Endothelial cell (in vitro differentiated cells): Measurements from ENCODE around the gene RBPMS2. TPM values are rescaled to one million over a fixed set of nuclear protein-coding genes. Genes with fewer than 3 reads are reported as not detected.
"Not testable (repeated sequence)": the region's sequence is repeated elsewhere in the genome, so short reads cannot be mapped to it uniquely, and the experiment has no call there.

Experiments used
- DNase-seq: peaks from one replicate; pipeline ENCODE4 v3.0.0; 2021; ENCODE audit warnings: low spot score
- H3K27ac Mint-ChIP-seq: one replicate; pipeline ENCODE4 v1.8.0; 2021; ENCODE audit warnings: mixed read lengths, inconsistent platforms; ENCODE audit not compliant: unreplicated experiment
- H3K27me3 Mint-ChIP-seq: one replicate; pipeline ENCODE4 v1.8.0; 2021; ENCODE audit warnings: mild to moderate bottlenecking, moderate library complexity, mixed read lengths, inconsistent platforms; ENCODE audit not compliant: unreplicated experiment
- H3K36me3 Mint-ChIP-seq: one replicate; pipeline ENCODE4 v1.8.0; 2021; ENCODE audit warnings: mild to moderate bottlenecking, low read depth, mixed read lengths, inconsistent platforms; ENCODE audit not compliant: unreplicated experiment
- H3K4me1 Mint-ChIP-seq: one replicate; pipeline ENCODE4 v1.8.0; 2021; ENCODE audit warnings: mild to moderate bottlenecking, mixed read lengths, inconsistent platforms; ENCODE audit not compliant: unreplicated experiment
- H3K4me3 Mint-ChIP-seq: one replicate; pipeline ENCODE4 v1.8.0; 2021; ENCODE audit warnings: mild to moderate bottlenecking, mixed read lengths, inconsistent platforms; ENCODE audit not compliant: unreplicated experiment
- H3K9me3 Mint-ChIP-seq: one replicate; pipeline ENCODE4 v1.8.0; 2021; ENCODE audit warnings: mixed read lengths, inconsistent platforms; ENCODE audit not compliant: unreplicated experiment
- CTCF ChIP-seq: fragments of 200-600 bp; sonication (generic); IDR thresholded peaks from one replicate; pipeline ENCODE4 v1.5.0; 2021; ENCODE audit warnings: antibody characterized with exemption; ENCODE audit not compliant: unreplicated experiment
- total RNA-seq: library from RNA; stranded (reverse); fragmentation: NEBNext Ultra II Directional; extraction: Animal tissue kit (Norgen Biotek cat#: 25700); gene quantifications from one replicate; pipeline ENCODE4 v1.2.1, GENCODE V29; 2021; ENCODE audit not compliant: unreplicated experiment

Gene RBPMS2
- total RNA-seq, 1 donor from 2014 or later: 24.0 TPM

- no peak overlapping the region for H3K4me3 Mint-ChIP-seq
- no peak overlapping the region for H3K27ac Mint-ChIP-seq
- H3K36me3 Mint-ChIP-seq: peaks cover 3% of the 10 kb centered on the region
Measured at GRCh38 chr15:64742385-64742784, 33.0 kb downstream of the RBPMS2 start.

GRCh38 chr15:64741708-64742107, 33.7 kb downstream of the RBPMS2 start:
- not testable (repeated sequence) for H3K27me3 Mint-ChIP-seq, H3K27ac Mint-ChIP-seq, H3K9me3 Mint-ChIP-seq, H3K36me3 Mint-ChIP-seq, DNase-seq, H3K4me3 Mint-ChIP-seq, H3K4me1 Mint-ChIP-seq

More at GRCh38 chr15:64742385-64742784, 33.0 kb downstream of the RBPMS2 start:
- H3K27me3 Mint-ChIP-seq: peaks cover 3% of the 10 kb centered on the region
- DNase-seq: no peak
- no peak for TF ChIP-seq CTCF
- H3K4me1 Mint-ChIP-seq: no peaks in the 10 kb centered on the region
- no peaks in the 10 kb centered on the region for H3K9me3 Mint-ChIP-seq

- DNase-seq: no peak
- no peak overlapping the region for H3K4me3 Mint-ChIP-seq
- peaks cover 3% of the 10 kb centered on the region for H3K27me3 Mint-ChIP-seq
- H3K27ac Mint-ChIP-seq: no peak overlapping the region
- H3K4me1 Mint-ChIP-seq: no peaks in the 10 kb centered on the region
- peaks cover 3% of the 10 kb centered on the region for H3K36me3 Mint-ChIP-seq
- no peak for TF ChIP-seq CTCF
- H3K9me3 Mint-ChIP-seq: no peaks in the 10 kb centered on the region
Measured at GRCh38 chr15:64740311-64741170, 34.8 kb downstream of the RBPMS2 start.

GRCh38 chr15:64739577-64740143, 35.7 kb downstream of the RBPMS2 start:
- no peaks in the 10 kb centered on the region for H3K4me1 Mint-ChIP-seq
- no peak for DNase-seq
- H3K27ac Mint-ChIP-seq: no peak overlapping the region
- peaks cover 2% of the 10 kb centered on the region for H3K27me3 Mint-ChIP-seq
- H3K36me3 Mint-ChIP-seq: peaks cover 3% of the 10 kb centered on the region
- H3K9me3 Mint-ChIP-seq: no peaks in the 10 kb centered on the region
- no peak overlapping the region for H3K4me3 Mint-ChIP-seq
- no peak for TF ChIP-seq CTCF

GRCh38 chr15:64739156-64739555, 36.2 kb downstream of the RBPMS2 start:
- H3K36me3 Mint-ChIP-seq: peaks cover 3% of the 10 kb centered on the region
- H3K27ac Mint-ChIP-seq: no peak overlapping the region
- no peak overlapping the region for H3K4me3 Mint-ChIP-seq

More at GRCh38 chr15:64739156-64739555, 36.2 kb downstream of the RBPMS2 start:
- no peak for TF ChIP-seq CTCF
- Mint-ChIP-seq H3K9me3 (no peaks in the 10 kb centered on the region), H3K27me3 (peaks cover 2% of the 10 kb centered on the region), H3K4me1 (no peaks in the 10 kb centered on the region)
- DNase-seq: no peak
